Stimulated activated CD4-positive, alpha-beta T cell treated with anti-CD3 and anti-CD28 coated beads, Interleukin-12 subunit alpha, Interleukin-12 subunit beta, amount 100 ng/mL, for 48 hours (primary cell): ENCODE results near the gene RBM24.

Source experiments
- DNase-seq, 3 donors: peaks; one replicate each; pipeline ENCODE4 v3.0.0-alpha.2; 2020; ENCODE audit warnings: low read depth in 2 of 3, low spot score in 1 of 3

RBM24 gene

GRCh38 chr6:17341117-17341805, 60.1 kb downstream of the RBM24 start:
- DNase-seq = no peak

DNA sequence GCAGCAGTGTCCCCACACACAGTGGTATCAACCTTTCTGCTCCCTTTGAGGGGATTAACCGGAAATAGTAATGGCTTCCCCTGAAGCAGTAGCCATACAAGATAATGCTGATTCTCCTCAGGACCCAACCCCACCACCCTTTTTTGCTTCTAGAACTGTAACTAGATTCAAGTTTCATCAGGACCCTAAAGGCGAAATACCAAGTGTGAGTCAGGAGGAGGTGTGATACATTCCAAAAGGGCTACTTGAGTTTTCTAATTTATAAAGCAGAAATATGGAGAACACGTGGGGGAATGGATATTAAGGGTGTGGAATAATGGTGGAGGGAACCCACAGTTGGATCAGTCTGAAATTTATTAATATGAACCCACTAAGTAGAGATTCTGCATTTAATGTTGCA, 60.7 kb downstream of the RBM24 start:
- DNase-seq = no peak

- DNase-seq = no peak
These were observed 62.1 kb downstream of the RBM24 start for GRCh38 chr6:17343215-17343614.
